SW480 (cell line): ENCODE results near the gene ZSCAN1.
A peak's percentile ranks its signal among the peaks of the same experiment; 100 is the strongest.
"Not testable (repeated sequence)": the region's sequence is repeated elsewhere in the genome, so short reads cannot be mapped to it uniquely, and the experiment has no call there.

Experiments
- DNase-seq: peaks from one replicate; pipeline ENCODE4 v3.0.0-alpha.2; 2016; ENCODE audit warnings: low spot score

Gene ZSCAN1

GRCh38 chr19:58033741-58034476 is at the start of gene ZSCAN1:
TSS of gene ZSCAN1 (plus strand) at chr19:58034025. CDS start at chr19:58037837, 3,812 bp downstream.
- no peak for DNase-seq

- no peak for DNase-seq
Measured at GRCh38 chr19:57992841-57993240, 41.0 kb upstream of the ZSCAN1 start.

- no peak for DNase-seq
Measured at GRCh38 chr19:58000677-58001076, 33.1 kb upstream of the ZSCAN1 start.

- DNase-seq, result no peak
Measured at GRCh38 chr19:58001895-58002369, 31.9 kb upstream of the ZSCAN1 start.

GRCh38 chr19:58002384-58003173 is 31.2 kb upstream of the ZSCAN1 start, which contains the start of gene ZNF606:
TSS of gene ZNF606 (minus strand) at chr19:58002820. CDS start at chr19:58001319, 1,501 bp downstream.
- DNase-seq, result peak; percentile 87

- no peak for DNase-seq
Measured at GRCh38 chr19:58003174-58003828, 30.5 kb upstream of the ZSCAN1 start.

GRCh38 chr19:58007285-58007684 is 26.5 kb upstream of the ZSCAN1 start:
- DNase-seq, result no peak

- not testable (repeated sequence) for DNase-seq
Measured at GRCh38 chr19:58008877-58009276, 24.9 kb upstream of the ZSCAN1 start.

GRCh38 chr19:58009301-58009665 is 24.5 kb upstream of the ZSCAN1 start:
- no peak for DNase-seq

GRCh38 chr19:58009666-58010301 is 24.0 kb upstream of the ZSCAN1 start:
- DNase-seq, result peak; percentile 73

- DNase-seq, result no peak
Measured at GRCh38 chr19:58010507-58010906, 23.3 kb upstream of the ZSCAN1 start.

- no peak for DNase-seq
Measured at GRCh38 chr19:58014141-58014540, 19.7 kb upstream of the ZSCAN1 start.

GRCh38 chr19:58020129-58020528 is 13.7 kb upstream of the ZSCAN1 start:
- no peak for DNase-seq

- peak; percentile 27 for DNase-seq
Measured at GRCh38 chr19:58021541-58022282, 12.1 kb upstream of the ZSCAN1 start.

- DNase-seq, result no peak
Measured at GRCh38 chr19:58022283-58022660, 11.6 kb upstream of the ZSCAN1 start.

GRCh38 chr19:58024661-58025060 is 9.2 kb upstream of the ZSCAN1 start:
- DNase-seq, result no peak

GRCh38 chr19:58034477-58034793 is 610 bp downstream of the ZSCAN1 start:
- no peak for DNase-seq

GRCh38 chr19:58035863-58036262 is 2.0 kb downstream of the ZSCAN1 start:
- DNase-seq, result no peak

GRCh38 chr19:58037927-58038687 is 4.3 kb downstream of the ZSCAN1 start:
- DNase-seq, result no peak

GRCh38 chr19:58038688-58039204 is 4.9 kb downstream of the ZSCAN1 start:
- no peak for DNase-seq
